ENCODE measurements around the gene CT45A6. TPM values are rescaled to one million over a fixed set of nuclear protein-coding genes. Genes with fewer than 3 reads are reported as not detected.
"Not testable (repeated sequence)": the region's sequence is repeated elsewhere in the genome, so short reads cannot be mapped to it uniquely, and the experiment has no call there.

Gene CT45A6
- polyA plus RNA-seq = not detected in 3 replicates
- not detected for polyA plus RNA-seq (2011; ENCODE audit: low read depth)
- not detected in 2 replicates for polyA plus RNA-seq (2011; cell fraction: cytosol; rRNA removed)
- polyA plus RNA-seq (2011; cell fraction: nucleus; rRNA removed) = not detected in 2 replicates
- polyA plus RNA-seq (2012; ENCODE audit: low replicate concordance) = not detected in 2 replicates
- not detected in 3 replicates for polyA minus RNA-seq
- not detected for polyA minus RNA-seq (2011; cell fraction: cytosol; rRNA and poly(A)+ RNA removed)
- not detected in 2 replicates for polyA minus RNA-seq (2011; cell fraction: nucleus; rRNA and poly(A)+ RNA removed)

DNA sequence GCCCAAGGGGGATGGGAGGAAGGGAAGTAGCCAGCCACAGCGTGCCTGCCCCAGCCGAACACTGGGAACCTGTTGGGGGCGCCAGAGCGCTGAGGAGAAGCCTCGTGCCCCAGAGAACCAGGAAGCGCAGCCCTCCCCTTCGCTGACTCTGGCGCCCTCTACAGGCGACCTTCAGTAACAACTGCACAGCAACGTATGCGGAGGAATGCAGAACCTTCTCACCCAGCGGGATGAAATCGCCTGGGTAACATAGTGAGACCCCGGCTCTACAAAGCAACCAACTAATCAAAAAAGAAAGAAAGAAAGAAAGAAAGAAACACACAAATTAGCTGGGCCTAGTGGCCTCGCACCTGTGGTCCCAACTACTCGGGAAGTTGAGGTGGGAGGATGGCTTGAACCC, at the start of gene CT45A6:
CT45A6 (minus strand) TSS at position 101 of the 400 bp plus-strand sequence. CDS start 3,794 bp downstream, outside the sequence.
- H4K20me1 ChIP-seq (ENCODE audit: control insufficient read depth, extremely low read depth, insufficient read depth, low read length); dilution Hi-C loops (cut with MboI; ENCODE audit: extremely low pct_ligation_motif_present, low sequenced_read_pairs): not testable (repeated sequence)

DNA sequence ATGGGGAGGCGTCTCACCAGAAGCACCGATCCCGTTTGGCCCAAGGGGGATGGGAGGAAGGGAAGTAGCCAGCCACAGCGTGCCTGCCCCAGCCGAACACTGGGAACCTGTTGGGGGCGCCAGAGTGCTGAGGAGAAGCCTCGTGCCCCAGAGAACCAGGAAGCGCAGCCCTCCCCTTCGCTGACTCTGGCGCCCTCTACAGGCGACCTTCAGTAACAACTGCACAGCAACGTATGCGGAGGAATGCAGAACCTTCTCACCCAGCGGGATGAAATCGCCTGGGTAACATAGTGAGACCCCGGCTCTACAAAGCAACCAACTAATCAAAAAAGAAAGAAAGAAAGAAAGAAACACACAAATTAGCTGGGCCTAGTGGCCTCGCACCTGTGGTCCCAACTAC, 34.6 kb upstream of the CT45A6 start, which contains the start of gene CT45A7:
CT45A7 (minus strand) TSS at position 101 of the 400 bp plus-strand sequence. CDS start 3,747 bp downstream, outside the sequence.
- H3K4me1 ChIP-seq (ENCODE audit: control insufficient read depth, extremely low read depth, insufficient read depth, low read length); H3K27me3 ChIP-seq (ENCODE audit: control insufficient read depth, extremely low read depth, insufficient read depth, low read length); H3K79me2 ChIP-seq (ENCODE audit: control insufficient read depth, insufficient read depth, low read length); H3K4me2 ChIP-seq (ENCODE audit: control insufficient read depth, extremely low read depth, insufficient read depth, low read depth, low read length); H4K20me1 ChIP-seq (ENCODE audit: control insufficient read depth, extremely low read depth, insufficient read depth, low read length); H3K27ac ChIP-seq (ENCODE audit: control insufficient read depth, insufficient read depth, low read length); DNase-seq (ENCODE audit: low read depth, low spot score); H3K9me1 ChIP-seq (ENCODE audit: control insufficient read depth, extremely low read depth, insufficient read depth, low read length); H3K4me3 ChIP-seq (ENCODE audit: control insufficient read depth in 2 of 3, extremely low read depth in 1 of 3, insufficient read depth in 2 of 3, low read depth in 1 of 3, low read length in 3 of 3); H2AFZ ChIP-seq (ENCODE audit: control insufficient read depth, low read length); H3K36me3 ChIP-seq (ENCODE audit: control insufficient read depth in 2 of 2, extremely low read depth in 1 of 2, insufficient read depth in 2 of 2, low read length in 2 of 2); H3K9ac ChIP-seq (ENCODE audit: control insufficient read depth, extremely low read depth, insufficient read depth, low read length); FAIRE-seq; dilution Hi-C loops (cut with MboI; ENCODE audit: extremely low pct_ligation_motif_present, low sequenced_read_pairs); H3K9me3 ChIP-seq (ENCODE audit: control insufficient read depth, low read depth, low read length): not testable (repeated sequence)

More for the DNA sequence above, at the start of gene CT45A6:
- not testable (repeated sequence) for H3K9ac ChIP-seq (ENCODE audit: control insufficient read depth, extremely low read depth, insufficient read depth, low read length); DNase-seq (ENCODE audit: low read depth, low spot score); H2AFZ ChIP-seq (ENCODE audit: control insufficient read depth, low read length); H3K4me1 ChIP-seq (ENCODE audit: control insufficient read depth, extremely low read depth, insufficient read depth, low read length); H3K79me2 ChIP-seq (ENCODE audit: control insufficient read depth, insufficient read depth, low read length); H3K27me3 ChIP-seq (ENCODE audit: control insufficient read depth, extremely low read depth, insufficient read depth, low read length); H3K9me1 ChIP-seq (ENCODE audit: control insufficient read depth, extremely low read depth, insufficient read depth, low read length); H3K4me3 ChIP-seq (ENCODE audit: control insufficient read depth in 2 of 3, extremely low read depth in 1 of 3, insufficient read depth in 2 of 3, low read depth in 1 of 3, low read length in 3 of 3); H3K4me2 ChIP-seq (ENCODE audit: control insufficient read depth, extremely low read depth, insufficient read depth, low read depth, low read length); H3K27ac ChIP-seq (ENCODE audit: control insufficient read depth, insufficient read depth, low read length); FAIRE-seq; H3K36me3 ChIP-seq (ENCODE audit: control insufficient read depth in 2 of 2, extremely low read depth in 1 of 2, insufficient read depth in 2 of 2, low read length in 2 of 2); H3K9me3 ChIP-seq (ENCODE audit: control insufficient read depth, low read depth, low read length)

- H3K27ac ChIP-seq (ENCODE audit: control insufficient read depth, insufficient read depth, low read length); H3K9me1 ChIP-seq (ENCODE audit: control insufficient read depth, extremely low read depth, insufficient read depth, low read length); H3K9ac ChIP-seq (ENCODE audit: control insufficient read depth, extremely low read depth, insufficient read depth, low read length); H3K4me1 ChIP-seq (ENCODE audit: control insufficient read depth, extremely low read depth, insufficient read depth, low read length); DNase-seq (ENCODE audit: low read depth, low spot score); H2AFZ ChIP-seq (ENCODE audit: control insufficient read depth, low read length); H3K36me3 ChIP-seq (ENCODE audit: control insufficient read depth in 2 of 2, extremely low read depth in 1 of 2, insufficient read depth in 2 of 2, low read length in 2 of 2); H3K27me3 ChIP-seq (ENCODE audit: control insufficient read depth, extremely low read depth, insufficient read depth, low read length); H4K20me1 ChIP-seq (ENCODE audit: control insufficient read depth, extremely low read depth, insufficient read depth, low read length); H3K4me3 ChIP-seq (ENCODE audit: control insufficient read depth in 2 of 3, extremely low read depth in 1 of 3, insufficient read depth in 2 of 3, low read depth in 1 of 3, low read length in 3 of 3); H3K4me2 ChIP-seq (ENCODE audit: control insufficient read depth, extremely low read depth, insufficient read depth, low read depth, low read length); H3K9me3 ChIP-seq (ENCODE audit: control insufficient read depth, low read depth, low read length); FAIRE-seq; H3K79me2 ChIP-seq (ENCODE audit: control insufficient read depth, insufficient read depth, low read length); dilution Hi-C loops (cut with MboI; ENCODE audit: extremely low pct_ligation_motif_present, low sequenced_read_pairs): not testable (repeated sequence)
Measured at GRCh38 chrX:135819912-135820311, 17.3 kb upstream of the CT45A6 start, which contains the start of gene CT45A2. Gene CT45A2 (minus strand): TSS chrX:135820012. CDS start chrX:135816265, 3,747 bp downstream.

- H4K20me1 ChIP-seq (ENCODE audit: control insufficient read depth, extremely low read depth, insufficient read depth, low read length); H3K36me3 ChIP-seq (ENCODE audit: control insufficient read depth in 2 of 2, extremely low read depth in 1 of 2, insufficient read depth in 2 of 2, low read length in 2 of 2); H2AFZ ChIP-seq (ENCODE audit: control insufficient read depth, low read length); H3K4me2 ChIP-seq (ENCODE audit: control insufficient read depth, extremely low read depth, insufficient read depth, low read depth, low read length); dilution Hi-C loops (cut with MboI; ENCODE audit: extremely low pct_ligation_motif_present, low sequenced_read_pairs); FAIRE-seq; H3K27ac ChIP-seq (ENCODE audit: control insufficient read depth, insufficient read depth, low read length); H3K9me1 ChIP-seq (ENCODE audit: control insufficient read depth, extremely low read depth, insufficient read depth, low read length); H3K9ac ChIP-seq (ENCODE audit: control insufficient read depth, extremely low read depth, insufficient read depth, low read length); H3K27me3 ChIP-seq (ENCODE audit: control insufficient read depth, extremely low read depth, insufficient read depth, low read length); DNase-seq (ENCODE audit: low read depth, low spot score); H3K9me3 ChIP-seq (ENCODE audit: control insufficient read depth, low read depth, low read length); H3K79me2 ChIP-seq (ENCODE audit: control insufficient read depth, insufficient read depth, low read length); H3K4me1 ChIP-seq (ENCODE audit: control insufficient read depth, extremely low read depth, insufficient read depth, low read length); H3K4me3 ChIP-seq (ENCODE audit: control insufficient read depth in 2 of 3, extremely low read depth in 1 of 3, insufficient read depth in 2 of 3, low read depth in 1 of 3, low read length in 3 of 3): not testable (repeated sequence)
Measured at GRCh38 chrX:135785403-135785802, 17.2 kb downstream of the CT45A6 start, which contains the start of gene CT45A5. Gene CT45A5 (minus strand): TSS chrX:135785503. CDS start chrX:135781729, 3,774 bp downstream.

DNA sequence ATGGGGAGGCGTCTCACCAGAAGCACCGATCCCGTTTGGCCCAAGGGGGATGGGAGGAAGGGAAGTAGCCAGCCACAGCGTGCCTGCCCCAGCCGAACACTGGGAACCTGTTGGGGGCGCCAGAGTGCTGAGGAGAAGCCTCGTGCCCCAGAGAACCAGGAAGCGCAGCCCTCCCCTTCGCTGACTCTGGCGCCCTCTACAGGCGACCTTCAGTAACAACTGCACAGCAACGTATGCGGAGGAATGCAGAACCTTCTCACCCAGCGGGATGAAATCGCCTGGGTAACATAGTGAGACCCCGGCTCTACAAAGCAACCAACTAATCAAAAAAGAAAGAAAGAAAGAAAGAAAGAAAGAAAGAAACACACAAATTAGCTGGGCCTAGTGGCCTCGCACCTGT, 34.5 kb downstream of the CT45A6 start, which contains the start of gene CT45A3:
CT45A3 (minus strand) TSS at position 101 of the 400 bp plus-strand sequence. CDS start 3,747 bp downstream, outside the sequence.
- H3K4me1 ChIP-seq (ENCODE audit: control insufficient read depth, extremely low read depth, insufficient read depth, low read length); H3K27ac ChIP-seq (ENCODE audit: control insufficient read depth, insufficient read depth, low read length); H3K27me3 ChIP-seq (ENCODE audit: control insufficient read depth, extremely low read depth, insufficient read depth, low read length); DNase-seq (ENCODE audit: low read depth, low spot score); H3K4me3 ChIP-seq (ENCODE audit: control insufficient read depth in 2 of 3, extremely low read depth in 1 of 3, insufficient read depth in 2 of 3, low read depth in 1 of 3, low read length in 3 of 3); H3K9me3 ChIP-seq (ENCODE audit: control insufficient read depth, low read depth, low read length); H3K9me1 ChIP-seq (ENCODE audit: control insufficient read depth, extremely low read depth, insufficient read depth, low read length); dilution Hi-C loops (cut with MboI; ENCODE audit: extremely low pct_ligation_motif_present, low sequenced_read_pairs); H4K20me1 ChIP-seq (ENCODE audit: control insufficient read depth, extremely low read depth, insufficient read depth, low read length); H3K36me3 ChIP-seq (ENCODE audit: control insufficient read depth in 2 of 2, extremely low read depth in 1 of 2, insufficient read depth in 2 of 2, low read length in 2 of 2); H3K4me2 ChIP-seq (ENCODE audit: control insufficient read depth, extremely low read depth, insufficient read depth, low read depth, low read length); H3K79me2 ChIP-seq (ENCODE audit: control insufficient read depth, insufficient read depth, low read length); H3K9ac ChIP-seq (ENCODE audit: control insufficient read depth, extremely low read depth, insufficient read depth, low read length); FAIRE-seq; H2AFZ ChIP-seq (ENCODE audit: control insufficient read depth, low read length): not testable (repeated sequence)

All from keratinocyte (primary cell).